K562 (cell line): ENCODE results near the gene ORC3. TPM values are rescaled to one million over a fixed set of nuclear protein-coding genes. Genes with fewer than 3 reads are reported as not detected.

Experiments
- ARNT ChIP-seq, 2 experiments: fragments of 450-650 bp; IDR thresholded peaks; 2 replicates each; pipeline ENCODE4 v1.6.1; 2016; ENCODE audit warnings: mild to moderate bottlenecking in 1 of 2
- CEBPB ChIP-seq: fragments of 450-650 bp; IDR thresholded peaks from 2 replicates; pipeline ENCODE4 v1.6.1; 2016; ENCODE audit warnings: missing genetic modification characterization, missing compliant biosample characterization
- FOXK2 ChIP-seq, 2 experiments: fragments of 450-650 bp; IDR thresholded peaks in 1 of 2; conservative IDR thresholded peaks in 1 of 2; 2 replicates each; pipeline ENCODE4 v1.6.1; 2016; ENCODE audit warnings: low read depth in 2 of 2, mild to moderate bottlenecking in 1 of 2
- HDAC1 ChIP-seq, 2 experiments: fragments of 450-650 bp; IDR thresholded peaks; 2 replicates each; pipeline ENCODE4 v1.6.1; 2016 to 2017; ENCODE audit warnings: inconsistent platforms in 1 of 2, mild to moderate bottlenecking in 1 of 2, moderate library complexity in 1 of 2
- JUND ChIP-seq, 2 experiments: IDR thresholded peaks; 2 replicates in 1 of 2; 3 replicates in 1 of 2; pipeline ENCODE4 v1.6.1; 2011; ENCODE audit warnings: borderline replicate concordance in 2 of 2, low read depth in 2 of 2, low read length in 2 of 2, improper control_type of control experiment in 1 of 2, missing biosample characterization in 1 of 2, missing genetic modification characterization in 1 of 2, missing genetic modification reagents in 1 of 2
- NCOA2 ChIP-seq, 2 experiments: fragments of 450-650 bp; IDR thresholded peaks; 2 replicates each; pipeline ENCODE4 v1.6.1; 2018; ENCODE audit warnings: mild to moderate bottlenecking in 2 of 2, moderate library complexity in 1 of 2; ENCODE audit not compliant: partially characterized antibody in 2 of 2
- NCOA4 ChIP-seq: fragments of 450-650 bp; IDR thresholded peaks from 2 replicates; pipeline ENCODE4 v1.6.1; 2018; ENCODE audit warnings: mild to moderate bottlenecking; ENCODE audit not compliant: partially characterized antibody
- SPI1 ChIP-seq: IDR thresholded peaks from 2 replicates; pipeline ENCODE4 v1.6.1; 2011; ENCODE audit warnings: low read depth, low read length, control low read depth, borderline replicate concordance
- SRSF3 ChIP-seq: fragments of 200-400 bp; formaldehyde crosslinking; IDR thresholded peaks from 2 replicates; pipeline ENCODE4 v1.6.1; 2016; ENCODE audit warnings: mild to moderate bottlenecking, low read length, moderate library complexity; ENCODE audit not compliant: insufficient read depth
- TAF1 ChIP-seq: IDR thresholded peaks from 2 replicates; pipeline ENCODE4 v1.6.1; 2011; ENCODE audit warnings: mild to moderate bottlenecking, low read length, moderate library complexity; ENCODE audit not compliant: insufficient read depth, control insufficient read depth, severe bottlenecking; ENCODE audit errors: extremely low read depth
- YBX1 ChIP-seq: fragments of 450-650 bp; IDR thresholded peaks from 2 replicates; pipeline ENCODE4 v1.7.1; 2016; ENCODE audit warnings: mild to moderate bottlenecking
- ZFP36 ChIP-seq: fragments of 150-350 bp; IDR thresholded peaks from 2 replicates; pipeline ENCODE4 v1.6.1; 2018; ENCODE audit warnings: low read length, low read depth; ENCODE audit not compliant: partially characterized antibody
- ZNF444 ChIP-seq: fragments of 250-450 bp; sonication (Bioruptor Pico); IDR thresholded peaks from 2 replicates; pipeline ENCODE4 v1.4.0; 2020; ENCODE audit warnings: mild to moderate bottlenecking, moderate library complexity
- ZNF644 ChIP-seq: fragments of 200-800 bp; sonication (Bioruptor generic); IDR thresholded peaks from 2 replicates; pipeline ENCODE4 v1.6.1; 2016; ENCODE audit warnings: low read depth, missing genetic modification characterization, missing compliant biosample characterization
- polyA plus RNA-seq, 8 experiments: library from polyadenylated mRNA; depleted of rRNA in 4 of 8; stranded (reverse) in 5 of 8; unstranded in 3 of 8; fragments of >200 nt; fragmentation: Nextera tagmentation in 2 of 8; fragmentation: Illumina TruSeq in 1 of 8; extraction: Ambion mirVana in 2 of 8; extraction: Trizol in 1 of 8; gene quantifications; 2 replicates each; pipeline versions ENCODE4 v1.2.1 to v1.2.3, GENCODE V29; 2011 to 2014; ENCODE audit warnings: inconsistent platforms in 1 of 8, missing spikeins in 1 of 8
- total RNA-seq, 7 experiments: library from RNA; depleted of rRNA in 6 of 7; stranded (reverse); fragments of >200 nt in 6 of 7; fragmentation: Illumina TruSeq in 2 of 7; extraction: Trizol in 2 of 7; gene quantifications; 2 replicates each; pipeline versions ENCODE4 v1.2.1 to v1.2.3, GENCODE V29; 2011 to 2021; ENCODE audit warnings: low replicate concordance in 1 of 7
- TF ChIP-seq, protein P1 (sequence below), 2 experiments: IDR thresholded peaks in 1 of 2; conservative IDR thresholded peaks in 1 of 2; 2 replicates each; pipeline ENCODE4 v1.6.1; 2016; ENCODE audit warnings: low read depth in 2 of 2, mild to moderate bottlenecking in 1 of 2, missing compliant biosample characterization in 1 of 2, missing genetic modification characterization in 1 of 2, moderate library complexity in 1 of 2
- TF ChIP-seq, protein P2 (sequence below), 2 experiments: fragments of 150-350 bp in 1 of 2; IDR thresholded peaks; 2 replicates each; pipeline ENCODE4 v1.6.1; 2012 to 2016; ENCODE audit warnings: low read depth in 2 of 2, low read length in 2 of 2, mild to moderate bottlenecking in 1 of 2, moderate library complexity in 1 of 2
- TF ChIP-seq, protein P3 (sequence below): fragments of 250-450 bp; sonication (Bioruptor Pico); IDR thresholded peaks from 2 replicates; pipeline ENCODE4 v1.8.0; 2022; ENCODE audit warnings: moderate library complexity, mild to moderate bottlenecking, inconsistent platforms

The ORC3 gene
- total and polyA plus RNA-seq, 9 of the 15 experiments (the other 6 are each of a cell fraction or from before 2014, with no cell fraction given), result 28.8 to 159 (median 74.8) TPM

DNA sequence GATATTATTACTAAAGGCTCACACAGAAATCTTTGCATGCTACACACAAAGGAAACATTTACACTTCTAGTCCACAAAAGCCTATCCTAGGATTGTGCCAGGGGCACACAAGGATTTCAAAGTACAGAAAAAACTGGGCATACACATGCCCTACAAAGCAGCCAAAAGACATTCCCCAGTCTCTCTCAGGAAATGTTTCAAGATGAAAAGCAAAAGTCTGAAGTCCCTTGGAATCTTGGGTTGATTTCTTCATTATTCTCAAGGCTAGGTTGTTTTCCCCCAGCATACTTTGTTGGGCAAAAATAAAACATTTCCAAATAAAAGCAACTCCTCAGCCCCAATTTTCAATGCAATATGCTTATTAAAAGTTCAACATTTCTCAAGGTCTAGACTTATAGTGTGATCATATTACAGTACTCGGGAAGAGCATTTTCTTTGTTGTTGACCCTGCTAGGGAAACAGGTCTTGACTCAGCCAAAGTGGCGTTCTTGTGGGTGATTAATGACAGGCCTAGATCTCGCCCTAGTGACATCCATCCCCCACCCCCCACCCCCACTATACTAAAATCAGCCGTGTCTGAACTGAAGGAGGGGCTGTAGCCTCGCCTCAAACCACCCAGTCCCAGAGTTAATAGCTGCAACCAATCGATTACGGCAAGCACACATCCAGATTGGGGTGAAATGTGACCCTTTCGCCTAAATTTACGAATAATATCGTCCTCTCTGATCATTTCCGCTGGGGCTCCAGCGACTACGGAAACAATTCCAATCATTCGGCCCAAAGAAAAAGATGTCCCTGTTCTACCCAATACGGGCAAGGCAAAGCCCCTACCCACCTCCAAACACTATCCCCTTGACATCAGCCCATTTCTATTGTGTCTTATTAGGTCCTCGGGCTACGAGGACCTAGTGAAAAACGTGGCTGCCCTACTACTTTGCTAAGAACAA is 110.7 kb downstream of the ORC3 start (continued):
- TF ChIP-seq JUND (IDR thresholded peaks at IDR 0.05; ENCODE audit: borderline replicate concordance, low read depth, low read length) (peak; percentile 68), JUND (tag; IDR thresholded peaks at IDR 0.05; ENCODE audit: borderline replicate concordance, low read depth, low read length) (peak; percentile 37; the same call in 1 of the 3 replicates), NCOA4 (no peak), SPI1 (no peak), SRSF3 (no peak), NCOA2 (IDR thresholded peaks at IDR 0.05; ENCODE audit: partially characterized antibody in 2 of 2) (no peak), YBX1 (no peak), ZFP36 (no peak), CEBPB (0 out of 2 replicates have a peak, but pooled peaks have one; percentile 12), HDAC1 (IDR thresholded peaks at IDR 0.05) (no peak; a peak in 2 of 4 replicates), ZNF644 (tag) (no peak), ZNF444 (CRISPR knock-in tag) (peak; percentile 87), TAF1 (peak; percentile 51), FOXK2 (conservative IDR thresholded peaks at IDR 0.05 in 1 of 2, IDR thresholded peaks at IDR 0.05 in 1 of 2; ENCODE audit: low read depth in 2 of 2) (peak; percentile 69 to 80; a peak in 3 of 4 replicates), ARNT (IDR thresholded peaks at IDR 0.05) (0 out of 4 replicates have a peak, but pooled peaks of 1 of the 2 experiments have one; percentile 37)
- TF ChIP-seq, protein P1, sequence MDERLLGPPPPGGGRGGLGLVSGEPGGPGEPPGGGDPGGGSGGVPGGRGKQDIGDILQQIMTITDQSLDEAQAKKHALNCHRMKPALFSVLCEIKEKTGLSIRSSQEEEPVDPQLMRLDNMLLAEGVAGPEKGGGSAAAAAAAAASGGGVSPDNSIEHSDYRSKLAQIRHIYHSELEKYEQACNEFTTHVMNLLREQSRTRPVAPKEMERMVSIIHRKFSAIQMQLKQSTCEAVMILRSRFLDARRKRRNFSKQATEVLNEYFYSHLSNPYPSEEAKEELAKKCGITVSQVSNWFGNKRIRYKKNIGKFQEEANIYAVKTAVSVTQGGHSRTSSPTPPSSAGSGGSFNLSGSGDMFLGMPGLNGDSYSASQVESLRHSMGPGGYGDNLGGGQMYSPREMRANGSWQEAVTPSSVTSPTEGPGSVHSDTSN (CRISPR knock-in tag; IDR thresholded peaks at IDR 0.05; ENCODE audit: low read depth), result peak; percentile 79
- TF ChIP-seq, protein P1 (tag; conservative IDR thresholded peaks at IDR 0.05; ENCODE audit: low read depth), result peak; percentile 98
- TF ChIP-seq, protein P2, sequence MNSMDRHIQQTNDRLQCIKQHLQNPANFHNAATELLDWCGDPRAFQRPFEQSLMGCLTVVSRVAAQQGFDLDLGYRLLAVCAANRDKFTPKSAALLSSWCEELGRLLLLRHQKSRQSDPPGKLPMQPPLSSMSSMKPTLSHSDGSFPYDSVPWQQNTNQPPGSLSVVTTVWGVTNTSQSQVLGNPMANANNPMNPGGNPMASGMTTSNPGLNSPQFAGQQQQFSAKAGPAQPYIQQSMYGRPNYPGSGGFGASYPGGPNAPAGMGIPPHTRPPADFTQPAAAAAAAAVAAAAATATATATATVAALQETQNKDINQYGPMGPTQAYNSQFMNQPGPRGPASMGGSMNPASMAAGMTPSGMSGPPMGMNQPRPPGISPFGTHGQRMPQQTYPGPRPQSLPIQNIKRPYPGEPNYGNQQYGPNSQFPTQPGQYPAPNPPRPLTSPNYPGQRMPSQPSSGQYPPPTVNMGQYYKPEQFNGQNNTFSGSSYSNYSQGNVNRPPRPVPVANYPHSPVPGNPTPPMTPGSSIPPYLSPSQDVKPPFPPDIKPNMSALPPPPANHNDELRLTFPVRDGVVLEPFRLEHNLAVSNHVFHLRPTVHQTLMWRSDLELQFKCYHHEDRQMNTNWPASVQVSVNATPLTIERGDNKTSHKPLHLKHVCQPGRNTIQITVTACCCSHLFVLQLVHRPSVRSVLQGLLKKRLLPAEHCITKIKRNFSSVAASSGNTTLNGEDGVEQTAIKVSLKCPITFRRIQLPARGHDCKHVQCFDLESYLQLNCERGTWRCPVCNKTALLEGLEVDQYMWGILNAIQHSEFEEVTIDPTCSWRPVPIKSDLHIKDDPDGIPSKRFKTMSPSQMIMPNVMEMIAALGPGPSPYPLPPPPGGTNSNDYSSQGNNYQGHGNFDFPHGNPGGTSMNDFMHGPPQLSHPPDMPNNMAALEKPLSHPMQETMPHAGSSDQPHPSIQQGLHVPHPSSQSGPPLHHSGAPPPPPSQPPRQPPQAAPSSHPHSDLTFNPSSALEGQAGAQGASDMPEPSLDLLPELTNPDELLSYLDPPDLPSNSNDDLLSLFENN (IDR thresholded peaks at IDR 0.05; ENCODE audit: low read depth in 2 of 2, low read length in 2 of 2), result no peak
- TF ChIP-seq, protein P3, sequence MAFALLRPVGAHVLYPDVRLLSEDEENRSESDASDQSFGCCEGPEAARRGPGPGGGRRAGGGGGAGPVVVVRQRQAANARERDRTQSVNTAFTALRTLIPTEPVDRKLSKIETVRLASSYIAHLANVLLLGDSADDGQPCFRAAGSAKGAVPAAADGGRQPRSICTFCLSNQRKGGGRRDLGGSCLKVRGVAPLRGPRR (CRISPR knock-in tag), result no peak
